Suprapubic skin (tissue), 4 donors: ENCODE results near the gene MECR.

Source experiments
- POLR2A ChIP-seq, 2 donors: fragments of 450-650 bp; IDR thresholded peaks; one replicate each; pipeline ENCODE4 v1.6.1; 2017; ENCODE audit warnings: antibody characterized with exemption in 2 of 2, mild to moderate bottlenecking in 2 of 2, moderate library complexity in 2 of 2
- POLR2AphosphoS5 ChIP-seq, 3 donors: sonication (generic); formaldehyde crosslinking; IDR thresholded peaks; one replicate each; pipeline ENCODE4 v1.6.1; 2017; ENCODE audit warnings: antibody characterized with exemption in 3 of 3
- TF ChIP-seq, protein P1 (sequence below), 2 donors: fragments of 200-600 bp in 1 of 2; fragments of 450-650 bp in 1 of 2; sonication (generic) in 1 of 2; IDR thresholded peaks; one replicate each; pipeline ENCODE4 v1.5.1; 2016 to 2019; ENCODE audit warnings: antibody characterized with exemption in 2 of 2, mild to moderate bottlenecking in 1 of 2, moderate library complexity in 1 of 2

DNA sequence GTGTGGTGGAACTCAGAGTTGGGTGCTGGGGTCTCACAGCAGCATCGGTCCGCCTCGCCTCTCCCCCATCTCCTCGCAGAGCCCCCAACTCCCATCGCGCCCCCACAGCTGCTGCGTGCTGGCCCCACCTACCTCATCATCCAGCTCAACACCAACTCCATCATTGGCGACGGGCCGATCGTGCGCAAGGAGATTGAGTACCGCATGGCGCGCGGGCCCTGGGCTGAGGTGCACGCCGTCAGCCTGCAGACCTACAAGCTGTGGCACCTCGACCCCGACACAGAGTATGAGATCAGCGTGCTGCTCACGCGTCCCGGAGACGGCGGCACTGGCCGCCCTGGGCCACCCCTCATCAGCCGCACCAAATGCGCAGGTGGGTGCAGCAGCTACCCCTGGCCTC is 29.8 kb upstream of the MECR start:
- TF ChIP-seq, protein P1, sequence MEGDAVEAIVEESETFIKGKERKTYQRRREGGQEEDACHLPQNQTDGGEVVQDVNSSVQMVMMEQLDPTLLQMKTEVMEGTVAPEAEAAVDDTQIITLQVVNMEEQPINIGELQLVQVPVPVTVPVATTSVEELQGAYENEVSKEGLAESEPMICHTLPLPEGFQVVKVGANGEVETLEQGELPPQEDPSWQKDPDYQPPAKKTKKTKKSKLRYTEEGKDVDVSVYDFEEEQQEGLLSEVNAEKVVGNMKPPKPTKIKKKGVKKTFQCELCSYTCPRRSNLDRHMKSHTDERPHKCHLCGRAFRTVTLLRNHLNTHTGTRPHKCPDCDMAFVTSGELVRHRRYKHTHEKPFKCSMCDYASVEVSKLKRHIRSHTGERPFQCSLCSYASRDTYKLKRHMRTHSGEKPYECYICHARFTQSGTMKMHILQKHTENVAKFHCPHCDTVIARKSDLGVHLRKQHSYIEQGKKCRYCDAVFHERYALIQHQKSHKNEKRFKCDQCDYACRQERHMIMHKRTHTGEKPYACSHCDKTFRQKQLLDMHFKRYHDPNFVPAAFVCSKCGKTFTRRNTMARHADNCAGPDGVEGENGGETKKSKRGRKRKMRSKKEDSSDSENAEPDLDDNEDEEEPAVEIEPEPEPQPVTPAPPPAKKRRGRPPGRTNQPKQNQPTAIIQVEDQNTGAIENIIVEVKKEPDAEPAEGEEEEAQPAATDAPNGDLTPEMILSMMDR (IDR thresholded peaks at IDR 0.05): no peak
- TF ChIP-seq POLR2A (IDR thresholded peaks at IDR 0.05): no peak
- TF ChIP-seq POLR2AphosphoS5 (IDR thresholded peaks at IDR 0.05): no peak
